Measurements from ENCODE around the gene HS3ST2. TPM values are rescaled to one million over a fixed set of nuclear protein-coding genes. Genes with fewer than 3 reads are reported as not detected.
"Not testable (repeated sequence)": the region's sequence is repeated elsewhere in the genome, so short reads cannot be mapped to it uniquely, and the experiment has no call there.

Gene HS3ST2
- total and polyA plus RNA-seq, 12 donors, result 0.04 to 0.66 (median 0.32) TPM; not detected in 1

- H3K4me1 ChIP-seq, result peaks cover 0 to 19% (median 15%) of the 10 kb centered on the region in 9 donors
- H3K27ac ChIP-seq, result no peak overlapping the region
- 78 to 86% methylated on average over 6 of the region's 6 CpGs for WGBS, 2 donors
- intact Hi-C loops (cut with DNase I), result no loop called here
- no peak for TF ChIP-seq CTCF (IDR thresholded peaks at IDR 0.05)
- no peak overlapping the region for H3K4me3 ChIP-seq
- H3K36me3 ChIP-seq, result no peaks in the 10 kb centered on the region
- H3K9me3 ChIP-seq, result no peaks in the 10 kb centered on the region
- H3K27me3 ChIP-seq, result peaks cover 0 to 37% (median 16%) of the 10 kb centered on the region in 7 donors
- no peak for DNase-seq
- no peak for ATAC-seq
Measured at GRCh38 chr16:22937169-22937568, 123.2 kb downstream of the HS3ST2 start.

GRCh38 chr16:22938647-22939046, 124.7 kb downstream of the HS3ST2 start:
- no peak overlapping the region for H3K27ac ChIP-seq
- 77 to 81% methylated on average over 1 of the region's 1 CpG for WGBS, 2 donors
- ATAC-seq (no peak), DNase-seq (no peak)
- no peaks in the 10 kb centered on the region for H3K36me3 ChIP-seq
- intact Hi-C loops (cut with DNase I), result no loop called here
- peaks cover 0 to 35% (median 10%) of the 10 kb centered on the region in 7 donors for H3K27me3 ChIP-seq
- H3K9me3 ChIP-seq, result no peaks in the 10 kb centered on the region
- H3K4me3 ChIP-seq, result no peak overlapping the region
- peaks cover 0 to 12% (median 3%) of the 10 kb centered on the region in 9 donors for H3K4me1 ChIP-seq
- TF ChIP-seq CTCF (IDR thresholded peaks at IDR 0.05), result no peak

GRCh38 chr16:22939744-22940363, 125.9 kb downstream of the HS3ST2 start:
- DNase-seq, H3K9me3 ChIP-seq, H3K27ac ChIP-seq, ATAC-seq, H3K4me1 ChIP-seq, H3K4me3 ChIP-seq, H3K36me3 ChIP-seq: not testable (repeated sequence)
- 47 to 57% methylated on average over 4 of the region's 4 CpGs for WGBS, 2 donors
- intact Hi-C loops (cut with DNase I), result loop anchor here in 2 of 10 donors (5.0 to 10.0 kb wide), 2 partner anchors 38 to 1385 kb away; no protein-coding TSS in a partner anchor
- H3K27me3 ChIP-seq, result peaks cover 0 to 28% (median 16%) of the 10 kb centered on the region in 7 donors

GRCh38 chr16:22941970-22942501, 128.1 kb downstream of the HS3ST2 start:
- WGBS, 2 donors, result 92 to 96% methylated on average over 2 of the region's 2 CpGs
- no peak overlapping the region for H3K27ac ChIP-seq
- ATAC-seq (no peak), DNase-seq (no peak)
- TF ChIP-seq CTCF (IDR thresholded peaks at IDR 0.05), result no peak
- no peaks in the 10 kb centered on the region for H3K36me3 ChIP-seq
- no peaks in the 10 kb centered on the region for H3K4me1 ChIP-seq
- H3K4me3 ChIP-seq, result no peak overlapping the region
- intact Hi-C loops (cut with DNase I), result loop anchor here in 2 of 10 donors (5.0 to 10.0 kb wide), 2 partner anchors 40 to 1387 kb away; no protein-coding TSS in a partner anchor
- peaks cover 0 to 28% (median 17%) of the 10 kb centered on the region in 7 donors for H3K27me3 ChIP-seq
- H3K9me3 ChIP-seq, result no peaks in the 10 kb centered on the region

- DNase-seq, result no peak
- no peak for ATAC-seq
- WGBS, 2 donors, result 89 to 95% methylated on average over 1 of the region's 1 CpG
- Histone ChIP-seq H3K4me3 (no peak overlapping the region), H3K36me3 (no peaks in the 10 kb centered on the region), H3K27me3 (peaks cover 0 to 35% (median 25%) of the 10 kb centered on the region in 7 donors), H3K27ac (no peak overlapping the region), H3K9me3 (no peaks in the 10 kb centered on the region), H3K4me1 (peaks cover 0 to under 1% (median 0%) of the 10 kb centered on the region in 9 donors)
- TF ChIP-seq CTCF (IDR thresholded peaks at IDR 0.05), result no peak
- intact Hi-C loops (cut with DNase I), result loop anchor here in 2 of 10 donors (5.0 to 10.0 kb wide), 2 partner anchors 41 to 1388 kb away; no protein-coding TSS in a partner anchor
Measured at GRCh38 chr16:22942811-22943210, 128.8 kb downstream of the HS3ST2 start.
